GM18511 (cell line): ENCODE measurements around the gene CEP135.
"Not testable (repeated sequence)": the region's sequence is repeated elsewhere in the genome, so short reads cannot be mapped to it uniquely, and the experiment has no call there.

Source experiments
- ATAC-seq: cut with Tn5 transposase; IDR thresholded peaks from one replicate; pipeline ENCODE4 v1.9.1; 2021; ENCODE audit warnings: mild to moderate bottlenecking, moderate library complexity; ENCODE audit not compliant: unreplicated experiment

CEP135 gene

GRCh38 chr4:56062526-56063145, 113.9 kb downstream of the CEP135 start:
- ATAC-seq = no peak

GRCh38 chr4:56066493-56066892, 117.7 kb downstream of the CEP135 start:
- ATAC-seq = no peak

- no peak for ATAC-seq
These were observed 119.1 kb downstream of the CEP135 start for GRCh38 chr4:56067826-56068225.

- ATAC-seq = not testable (repeated sequence)
These were observed 124.0 kb downstream of the CEP135 start for GRCh38 chr4:56072730-56073129.

- ATAC-seq = no peak
These were observed 128.9 kb downstream of the CEP135 start for GRCh38 chr4:56077676-56078075.

- ATAC-seq = no peak
These were observed 130.1 kb downstream of the CEP135 start for GRCh38 chr4:56078866-56079265.

GRCh38 chr4:56080384-56080783, 131.6 kb downstream of the CEP135 start:
- no peak for ATAC-seq

GRCh38 chr4:56082829-56083228, 134.1 kb downstream of the CEP135 start:
- no peak for ATAC-seq
